GM23338 (cell line): Measurements from ENCODE around the gene ELF5.

Source experiments
- CREB1 ChIP-seq: fragments of 250-450 bp; sonication (Bioruptor Pico); IDR thresholded peaks from 2 replicates; pipeline ENCODE4 v1.5.0; 2020; ENCODE audit warnings: low read depth, mild to moderate bottlenecking, moderate library complexity
- EZH2 ChIP-seq: fragments of 200-600 bp; sonication (generic); IDR thresholded peaks from one replicate; pipeline ENCODE4 v1.8.0; 2017; ENCODE audit warnings: antibody characterized with exemption, mild to moderate bottlenecking, low read depth; ENCODE audit not compliant: unreplicated experiment
- EZH2phosphoT487 ChIP-seq: fragments of 200-600 bp; sonication (generic); IDR thresholded peaks from one replicate; pipeline ENCODE4 v1.8.1; 2018; ENCODE audit warnings: antibody characterized with exemption; ENCODE audit not compliant: unreplicated experiment
- JUNB ChIP-seq: IDR thresholded peaks from one replicate; pipeline ENCODE4 v1.6.1; 2016; ENCODE audit warnings: antibody characterized with exemption; ENCODE audit not compliant: unreplicated experiment
- POLR2AphosphoS5 ChIP-seq: IDR thresholded peaks from 2 replicates; pipeline ENCODE4 v1.6.1; 2016; ENCODE audit warnings: antibody characterized with exemption, low read depth
- STAT1 ChIP-seq: IDR thresholded peaks from one replicate; pipeline ENCODE4 v1.6.1; 2016; ENCODE audit warnings: antibody characterized with exemption; ENCODE audit not compliant: unreplicated experiment
- ZNF114 ChIP-seq: fragments of 250-450 bp; sonication (Bioruptor Pico); IDR thresholded peaks from 2 replicates; pipeline ENCODE4 v1.5.0; 2020; ENCODE audit warnings: mild to moderate bottlenecking, moderate library complexity
- TF ChIP-seq, protein P1 (sequence below), 2 experiments: fragments of 200-600 bp in 1 of 2; sonication (generic) in 1 of 2; conservative IDR thresholded peaks; 2 replicates each; pipeline versions ENCODE4 v1.5.1 to v1.6.1; 2016 to 2017; ENCODE audit warnings: antibody characterized with exemption in 2 of 2, low read depth in 2 of 2, mild to moderate bottlenecking in 2 of 2, moderate library complexity in 1 of 2
- TF ChIP-seq, protein P2 (sequence below): IDR thresholded peaks from one replicate; pipeline ENCODE4 v1.6.1; 2018; ENCODE audit warnings: antibody characterized with exemption; ENCODE audit not compliant: unreplicated experiment
- TF ChIP-seq, protein P3 (sequence below): IDR thresholded peaks from 2 replicates; pipeline ENCODE4 v1.6.1; 2016; ENCODE audit warnings: antibody characterized with exemption

DNA sequence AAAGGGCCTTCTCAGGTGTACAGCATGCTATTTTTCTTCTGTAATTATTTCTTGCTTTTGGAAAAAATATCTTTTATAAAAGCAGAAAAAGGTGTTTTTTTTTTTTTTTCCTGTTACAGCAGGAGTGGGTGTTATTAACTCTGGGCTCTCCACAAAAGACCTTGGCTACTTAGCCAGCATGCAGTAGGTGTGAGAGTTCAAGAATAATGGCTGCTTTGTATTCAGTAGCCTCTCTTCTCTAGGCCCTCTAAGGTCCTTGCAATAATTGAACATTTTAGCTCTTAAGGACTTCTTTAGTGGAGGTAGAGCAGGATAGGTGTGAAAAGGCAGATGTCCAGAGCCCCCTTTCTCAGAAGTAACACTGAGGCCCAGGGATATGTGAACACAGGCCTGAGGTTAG is 3.4 kb downstream of the ELF5 start:
- TF ChIP-seq CREB1 (CRISPR knock-in tag) (no peak), EZH2 (no peak), POLR2AphosphoS5 (no peak), EZH2phosphoT487 (no peak), STAT1 (no peak), JUNB (no peak), ZNF114 (CRISPR knock-in tag) (no peak)
- TF ChIP-seq, protein P1, sequence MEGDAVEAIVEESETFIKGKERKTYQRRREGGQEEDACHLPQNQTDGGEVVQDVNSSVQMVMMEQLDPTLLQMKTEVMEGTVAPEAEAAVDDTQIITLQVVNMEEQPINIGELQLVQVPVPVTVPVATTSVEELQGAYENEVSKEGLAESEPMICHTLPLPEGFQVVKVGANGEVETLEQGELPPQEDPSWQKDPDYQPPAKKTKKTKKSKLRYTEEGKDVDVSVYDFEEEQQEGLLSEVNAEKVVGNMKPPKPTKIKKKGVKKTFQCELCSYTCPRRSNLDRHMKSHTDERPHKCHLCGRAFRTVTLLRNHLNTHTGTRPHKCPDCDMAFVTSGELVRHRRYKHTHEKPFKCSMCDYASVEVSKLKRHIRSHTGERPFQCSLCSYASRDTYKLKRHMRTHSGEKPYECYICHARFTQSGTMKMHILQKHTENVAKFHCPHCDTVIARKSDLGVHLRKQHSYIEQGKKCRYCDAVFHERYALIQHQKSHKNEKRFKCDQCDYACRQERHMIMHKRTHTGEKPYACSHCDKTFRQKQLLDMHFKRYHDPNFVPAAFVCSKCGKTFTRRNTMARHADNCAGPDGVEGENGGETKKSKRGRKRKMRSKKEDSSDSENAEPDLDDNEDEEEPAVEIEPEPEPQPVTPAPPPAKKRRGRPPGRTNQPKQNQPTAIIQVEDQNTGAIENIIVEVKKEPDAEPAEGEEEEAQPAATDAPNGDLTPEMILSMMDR (conservative IDR thresholded peaks at IDR 0.05; ENCODE audit: low read depth in 2 of 2) = no peak
- TF ChIP-seq, protein P2, sequence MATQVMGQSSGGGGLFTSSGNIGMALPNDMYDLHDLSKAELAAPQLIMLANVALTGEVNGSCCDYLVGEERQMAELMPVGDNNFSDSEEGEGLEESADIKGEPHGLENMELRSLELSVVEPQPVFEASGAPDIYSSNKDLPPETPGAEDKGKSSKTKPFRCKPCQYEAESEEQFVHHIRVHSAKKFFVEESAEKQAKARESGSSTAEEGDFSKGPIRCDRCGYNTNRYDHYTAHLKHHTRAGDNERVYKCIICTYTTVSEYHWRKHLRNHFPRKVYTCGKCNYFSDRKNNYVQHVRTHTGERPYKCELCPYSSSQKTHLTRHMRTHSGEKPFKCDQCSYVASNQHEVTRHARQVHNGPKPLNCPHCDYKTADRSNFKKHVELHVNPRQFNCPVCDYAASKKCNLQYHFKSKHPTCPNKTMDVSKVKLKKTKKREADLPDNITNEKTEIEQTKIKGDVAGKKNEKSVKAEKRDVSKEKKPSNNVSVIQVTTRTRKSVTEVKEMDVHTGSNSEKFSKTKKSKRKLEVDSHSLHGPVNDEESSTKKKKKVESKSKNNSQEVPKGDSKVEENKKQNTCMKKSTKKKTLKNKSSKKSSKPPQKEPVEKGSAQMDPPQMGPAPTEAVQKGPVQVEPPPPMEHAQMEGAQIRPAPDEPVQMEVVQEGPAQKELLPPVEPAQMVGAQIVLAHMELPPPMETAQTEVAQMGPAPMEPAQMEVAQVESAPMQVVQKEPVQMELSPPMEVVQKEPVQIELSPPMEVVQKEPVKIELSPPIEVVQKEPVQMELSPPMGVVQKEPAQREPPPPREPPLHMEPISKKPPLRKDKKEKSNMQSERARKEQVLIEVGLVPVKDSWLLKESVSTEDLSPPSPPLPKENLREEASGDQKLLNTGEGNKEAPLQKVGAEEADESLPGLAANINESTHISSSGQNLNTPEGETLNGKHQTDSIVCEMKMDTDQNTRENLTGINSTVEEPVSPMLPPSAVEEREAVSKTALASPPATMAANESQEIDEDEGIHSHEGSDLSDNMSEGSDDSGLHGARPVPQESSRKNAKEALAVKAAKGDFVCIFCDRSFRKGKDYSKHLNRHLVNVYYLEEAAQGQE = no peak
- TF ChIP-seq, protein P3, sequence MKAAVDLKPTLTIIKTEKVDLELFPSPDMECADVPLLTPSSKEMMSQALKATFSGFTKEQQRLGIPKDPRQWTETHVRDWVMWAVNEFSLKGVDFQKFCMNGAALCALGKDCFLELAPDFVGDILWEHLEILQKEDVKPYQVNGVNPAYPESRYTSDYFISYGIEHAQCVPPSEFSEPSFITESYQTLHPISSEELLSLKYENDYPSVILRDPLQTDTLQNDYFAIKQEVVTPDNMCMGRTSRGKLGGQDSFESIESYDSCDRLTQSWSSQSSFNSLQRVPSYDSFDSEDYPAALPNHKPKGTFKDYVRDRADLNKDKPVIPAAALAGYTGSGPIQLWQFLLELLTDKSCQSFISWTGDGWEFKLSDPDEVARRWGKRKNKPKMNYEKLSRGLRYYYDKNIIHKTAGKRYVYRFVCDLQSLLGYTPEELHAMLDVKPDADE = no peak
